ENCODE data around the gene TMEM18.

TMEM18 gene

GRCh38 chr2:634636-635388 lies 42.4 kb downstream of the TMEM18 start:
- DNase-seq (ENCODE audit: low read depth in 2 of 2), result no peak

- no peak for DNase-seq (ENCODE audit: low read depth in 2 of 2)
These were observed 43.2 kb downstream of the TMEM18 start for GRCh38 chr2:634041-634440.

- DNase-seq (ENCODE audit: low read depth in 2 of 2), result no peak
These were observed 43.8 kb downstream of the TMEM18 start for GRCh38 chr2:633371-633770.

GRCh38 chr2:632471-632870 lies 44.7 kb downstream of the TMEM18 start:
- no peak for DNase-seq (ENCODE audit: low read depth in 2 of 2)

- DNase-seq (ENCODE audit: low read depth in 2 of 2), result no peak
These were observed 45.5 kb downstream of the TMEM18 start for GRCh38 chr2:631741-632140.

GRCh38 chr2:630451-631320 lies 46.5 kb downstream of the TMEM18 start:
- no peak for DNase-seq (ENCODE audit: low read depth in 2 of 2)

- DNase-seq (ENCODE audit: low read depth in 2 of 2), result no peak
These were observed 47.2 kb downstream of the TMEM18 start for GRCh38 chr2:629961-630360.

- DNase-seq (ENCODE audit: low read depth in 2 of 2), result no peak
These were observed 48.6 kb downstream of the TMEM18 start for GRCh38 chr2:628651-629050.

- DNase-seq (ENCODE audit: low read depth in 2 of 2), result no peak
These were observed 49.2 kb downstream of the TMEM18 start for GRCh38 chr2:627926-628560.

- no peak for DNase-seq (ENCODE audit: low read depth in 2 of 2)
These were observed 49.9 kb downstream of the TMEM18 start for GRCh38 chr2:627340-627709.

- DNase-seq (ENCODE audit: low read depth in 2 of 2), result no peak
These were observed 50.5 kb downstream of the TMEM18 start for GRCh38 chr2:626491-627339.

GRCh38 chr2:625415-626333 lies 51.5 kb downstream of the TMEM18 start:
- no peak for DNase-seq (ENCODE audit: low read depth in 2 of 2)

- no peak for DNase-seq (ENCODE audit: low read depth in 2 of 2)
These were observed 52.5 kb downstream of the TMEM18 start for GRCh38 chr2:624551-625347.

- DNase-seq (ENCODE audit: low read depth in 2 of 2), result no peak
These were observed 53.1 kb downstream of the TMEM18 start for GRCh38 chr2:624096-624495.

- DNase-seq (ENCODE audit: low read depth in 2 of 2), result no peak
These were observed 53.9 kb downstream of the TMEM18 start for GRCh38 chr2:623130-623922.

GRCh38 chr2:622357-622756 lies 54.8 kb downstream of the TMEM18 start:
- no peak for DNase-seq (ENCODE audit: low read depth in 2 of 2)

- no peak for DNase-seq (ENCODE audit: low read depth in 2 of 2)
These were observed 55.7 kb downstream of the TMEM18 start for GRCh38 chr2:621303-622099.
